Measurements from ENCODE around the gene SLC22A31.

The SLC22A31 gene

GRCh38 chr16:89191901-89192185 is 8.5 kb downstream of the SLC22A31 start:
- no peaks in the 10 kb centered on the region for H3K9me2 ChIP-seq (ENCODE audit: low read depth, low read length)
- no peaks in the 10 kb centered on the region for H3K79me2 ChIP-seq (ENCODE audit: insufficient read depth, low read length)
- TF ChIP-seq CTCF (IDR thresholded peaks at IDR 0.05; ENCODE audit: low read length) (no peak), EZH2 (IDR thresholded peaks at IDR 0.05; ENCODE audit: borderline replicate concordance, low read length) (no peak)
- 0 out of 2 replicates have a peak, but pooled peaks cover 8% of the 10 kb centered on the region for H3K27me3 ChIP-seq (ENCODE audit: insufficient read depth, low read length)
- peak overlapping the region; percentile 52 for H3K4me3 ChIP-seq (ENCODE audit: low read depth, low read length, poor library complexity, severe bottlenecking)
- peaks cover 4% of the 10 kb centered on the region for H3K4me1 ChIP-seq (ENCODE audit: insufficient read depth, low read length, severe bottlenecking)
- no peak overlapping the region for H2AFZ ChIP-seq (ENCODE audit: low read length)
- no peaks in the 10 kb centered on the region for H3K9me3 ChIP-seq (ENCODE audit: low read length)
- H3F3A ChIP-seq (ENCODE audit: insufficient read depth, low read length) = 0 out of 2 replicates have a peak, but pooled peaks cover 6% of the 10 kb centered on the region
- H4K20me1 ChIP-seq (ENCODE audit: insufficient read depth, low read length) = no peaks in the 10 kb centered on the region
- H3K9ac ChIP-seq (ENCODE audit: low read length) = no peak overlapping the region; the same call in 1 of the 2 replicates
- no peak overlapping the region for H3K27ac ChIP-seq (ENCODE audit: low read depth, low read length, poor library complexity, severe bottlenecking)
- no peaks in the 10 kb centered on the region for H3K36me3 ChIP-seq (ENCODE audit: insufficient read depth, low read length)
- H3K4me2 ChIP-seq (ENCODE audit: low read length) = peak overlapping the region; percentile 68

- Histone ChIP-seq H3K4me3 (ENCODE audit: low read depth, low read length, poor library complexity, severe bottlenecking) (no peak overlapping the region), H3K4me1 (ENCODE audit: insufficient read depth, low read length, severe bottlenecking) (peaks cover 4% of the 10 kb centered on the region), H3K27ac (ENCODE audit: low read depth, low read length, poor library complexity, severe bottlenecking) (no peak overlapping the region), H3K9ac (ENCODE audit: low read length) (no peak overlapping the region), H3K9me2 (ENCODE audit: low read depth, low read length) (no peaks in the 10 kb centered on the region), H3K36me3 (ENCODE audit: insufficient read depth, low read length) (no peaks in the 10 kb centered on the region), H3F3A (ENCODE audit: insufficient read depth, low read length) (0 out of 2 replicates have a peak, but pooled peaks cover 6% of the 10 kb centered on the region), H3K4me2 (ENCODE audit: low read length) (no peak overlapping the region), H3K79me2 (ENCODE audit: insufficient read depth, low read length) (no peaks in the 10 kb centered on the region), H4K20me1 (ENCODE audit: insufficient read depth, low read length) (no peaks in the 10 kb centered on the region), H3K27me3 (ENCODE audit: insufficient read depth, low read length) (0 out of 2 replicates have a peak, but pooled peaks cover 8% of the 10 kb centered on the region), H3K9me3 (ENCODE audit: low read length) (no peaks in the 10 kb centered on the region), H2AFZ (ENCODE audit: low read length) (no peak overlapping the region)
- TF ChIP-seq EZH2 (IDR thresholded peaks at IDR 0.05; ENCODE audit: borderline replicate concordance, low read length) = no peak
- TF ChIP-seq CTCF (IDR thresholded peaks at IDR 0.05; ENCODE audit: low read length) = no peak
Observed at GRCh38 chr16:89191033-89191900, 9.1 kb downstream of the SLC22A31 start.

GRCh38 chr16:89190150-89190958 is 10.0 kb downstream of the SLC22A31 start:
- H3K36me3 ChIP-seq (ENCODE audit: insufficient read depth, low read length) = no peaks in the 10 kb centered on the region

More at GRCh38 chr16:89190150-89190958, 10.0 kb downstream of the SLC22A31 start:
- Histone ChIP-seq H3K4me1 (ENCODE audit: insufficient read depth, low read length, severe bottlenecking) (peaks cover 4% of the 10 kb centered on the region), H3K27me3 (ENCODE audit: insufficient read depth, low read length) (0 out of 2 replicates have a peak, but pooled peaks cover 8% of the 10 kb centered on the region), H2AFZ (ENCODE audit: low read length) (no peak overlapping the region), H3K4me3 (ENCODE audit: low read depth, low read length, poor library complexity, severe bottlenecking) (no peak overlapping the region), H3F3A (ENCODE audit: insufficient read depth, low read length) (0 out of 2 replicates have a peak, but pooled peaks cover 6% of the 10 kb centered on the region), H3K9ac (ENCODE audit: low read length) (no peak overlapping the region), H3K4me2 (ENCODE audit: low read length) (no peak overlapping the region), H3K79me2 (ENCODE audit: insufficient read depth, low read length) (no peaks in the 10 kb centered on the region), H4K20me1 (ENCODE audit: insufficient read depth, low read length) (no peaks in the 10 kb centered on the region), H3K9me2 (ENCODE audit: low read depth, low read length) (no peaks in the 10 kb centered on the region), H3K27ac (ENCODE audit: low read depth, low read length, poor library complexity, severe bottlenecking) (no peak overlapping the region), H3K9me3 (ENCODE audit: low read length) (no peaks in the 10 kb centered on the region)
- TF ChIP-seq EZH2 (IDR thresholded peaks at IDR 0.05; ENCODE audit: borderline replicate concordance, low read length) = no peak
- TF ChIP-seq CTCF (IDR thresholded peaks at IDR 0.05; ENCODE audit: low read length) = no peak

Data from OCI-LY1 (cell line).